Esophagus mucosa (tissue), 1 donor: ENCODE results near the gene NUDT19. TPM values are rescaled to one million over a fixed set of nuclear protein-coding genes. Genes with fewer than 3 reads are reported as not detected.
"Not testable (repeated sequence)": the region's sequence is repeated elsewhere in the genome, so short reads cannot be mapped to it uniquely, and the experiment has no call there.

Experiments
- ATAC-seq: fragments of 200-7000 bp; cut with Tn5 transposase; one replicate; pipeline ENCODE4 v1.9.1; 2020
- total RNA-seq: library from RNA; stranded (reverse); gene quantifications from one replicate; pipeline ENCODE4 v1.2.4, GENCODE V29; 2023
- donor health status: DM: yes; HTN: yes; CAD: no.

The NUDT19 gene
- total RNA-seq = 13.4 TPM

GRCh38 chr19:32691291-32691951 lies at the start of gene NUDT19:
Gene NUDT19, plus strand, starts transcription at chr19:32691821. Its CDS starts 140 bp downstream, at chr19:32691961.
- peak; percentile 90 for ATAC-seq

- no peak for ATAC-seq
Measured at GRCh38 chr19:32642771-32643170, 48.9 kb upstream of the NUDT19 start.

GRCh38 chr19:32646556-32646955 lies 45.1 kb upstream of the NUDT19 start:
- no peak for ATAC-seq

DNA sequence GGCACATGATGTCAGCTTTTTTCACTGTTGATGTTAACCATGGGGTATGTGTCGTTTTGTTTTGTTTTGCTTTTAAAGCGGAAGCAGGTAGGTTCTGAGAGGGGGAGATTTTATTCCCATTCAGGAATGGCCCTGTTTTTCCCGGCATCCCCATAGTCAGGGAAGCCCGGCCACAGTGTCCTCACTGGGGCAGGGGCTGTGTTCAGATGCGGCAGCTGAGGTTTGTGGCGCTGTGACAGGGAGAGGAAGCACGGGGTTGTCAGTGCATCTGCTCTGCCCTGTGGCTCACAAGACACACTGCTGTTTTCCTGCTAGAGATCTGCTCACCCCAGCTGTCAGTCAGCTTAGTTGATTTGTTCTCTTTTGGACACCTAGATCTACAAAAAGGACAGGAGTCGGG lies 44.3 kb upstream of the NUDT19 start:
- ATAC-seq = no peak

- no peak for ATAC-seq
Measured at GRCh38 chr19:32649751-32650150, 41.9 kb upstream of the NUDT19 start.

DNA sequence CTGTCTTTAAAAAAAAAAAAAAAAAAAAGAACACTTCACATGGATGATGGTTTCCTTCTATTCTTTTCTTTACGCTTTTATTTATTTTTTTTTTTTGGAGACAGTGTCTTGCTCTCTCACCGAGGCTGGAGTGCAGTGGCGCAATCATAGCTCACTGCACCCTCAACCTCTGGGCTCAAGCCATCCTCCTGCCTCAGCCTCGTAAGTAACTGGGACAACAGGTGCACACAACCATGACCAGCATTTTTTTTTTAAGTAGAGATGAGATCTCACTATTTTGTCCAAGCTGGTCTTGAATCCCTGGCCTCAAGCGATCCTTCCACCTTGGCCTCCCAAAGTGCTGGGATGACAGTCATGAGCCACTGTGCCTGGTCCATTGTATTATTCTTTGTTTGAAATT lies 41.0 kb upstream of the NUDT19 start:
- no peak for ATAC-seq

DNA sequence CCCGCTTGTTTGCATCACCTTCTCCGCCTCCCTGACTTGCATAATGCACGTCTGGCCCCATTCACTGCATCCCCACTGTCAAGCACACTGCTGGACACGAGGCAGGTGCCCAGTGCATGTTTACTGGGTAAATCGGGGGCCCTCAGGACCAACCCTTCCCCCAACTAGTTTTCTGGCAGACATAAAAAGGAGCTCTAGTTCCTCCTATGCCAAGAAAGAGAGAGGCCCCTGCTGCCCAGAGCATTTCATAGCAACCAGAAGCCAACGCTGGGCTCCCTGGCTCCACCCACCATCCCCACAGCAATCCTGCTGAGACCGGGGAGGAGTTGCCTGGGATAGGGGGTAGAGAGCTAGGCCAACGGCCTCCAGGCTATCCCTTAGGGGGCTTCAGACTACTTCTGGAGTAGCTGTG lies 39.9 kb upstream of the NUDT19 start:
- no peak for ATAC-seq

- ATAC-seq = not testable (repeated sequence)
Measured at GRCh38 chr19:32652331-32652730, 39.3 kb upstream of the NUDT19 start.

DNA sequence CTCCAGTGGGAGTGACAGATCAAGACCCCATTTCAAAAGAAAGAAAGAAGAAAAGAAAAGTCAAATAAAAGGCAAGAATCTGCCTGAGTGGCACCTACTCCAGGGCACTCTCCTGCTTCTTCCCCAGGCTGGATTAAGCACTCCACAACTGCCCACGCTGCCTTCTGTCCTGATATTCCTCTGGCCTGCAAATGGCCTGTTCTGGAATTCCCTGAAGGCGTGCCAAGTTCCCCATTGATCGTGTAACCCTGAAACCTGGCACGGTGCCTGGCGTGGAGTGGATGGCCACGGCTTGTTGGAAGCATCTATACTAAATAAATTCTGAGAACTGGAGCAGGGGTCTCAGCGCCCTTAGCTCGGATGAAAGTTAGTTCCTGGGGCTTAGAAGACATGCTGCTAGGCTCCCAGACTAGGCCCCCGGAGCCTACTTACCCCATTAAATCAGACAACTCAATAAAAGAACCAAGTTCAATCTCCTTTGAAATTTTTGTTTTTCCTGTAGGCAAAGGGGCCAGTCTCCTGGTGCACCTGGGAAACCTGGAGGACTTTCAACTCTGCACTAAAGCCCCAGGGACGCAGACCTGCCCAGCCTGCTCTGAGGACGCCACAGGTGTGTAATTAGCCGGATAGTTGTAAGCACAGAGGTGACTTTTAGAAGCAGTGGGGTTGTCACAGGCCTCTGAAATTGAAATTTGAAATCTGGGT lies 38.6 kb upstream of the NUDT19 start:
- no peak for ATAC-seq

DNA sequence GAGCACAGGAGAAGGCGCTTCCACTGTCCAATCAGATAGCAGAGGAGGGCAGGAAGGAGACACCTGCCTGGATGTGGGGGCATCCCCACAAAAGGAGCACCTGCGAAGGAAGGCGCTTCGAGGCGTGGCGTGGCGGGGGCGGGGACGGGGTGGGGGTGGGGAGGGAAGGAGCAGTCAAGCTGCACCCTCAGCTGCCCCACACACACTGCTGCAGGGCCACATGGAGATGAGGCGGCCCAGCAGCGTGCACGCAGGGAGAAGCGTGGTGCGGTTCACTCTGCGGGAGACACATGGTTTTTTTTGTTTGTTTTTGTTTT lies 38.1 kb upstream of the NUDT19 start:
- no peak for ATAC-seq

- not testable (repeated sequence) for ATAC-seq
Measured at GRCh38 chr19:32656379-32656778, 35.2 kb upstream of the NUDT19 start.

- no peak for ATAC-seq
Measured at GRCh38 chr19:32658075-32658474, 33.5 kb upstream of the NUDT19 start.

DNA sequence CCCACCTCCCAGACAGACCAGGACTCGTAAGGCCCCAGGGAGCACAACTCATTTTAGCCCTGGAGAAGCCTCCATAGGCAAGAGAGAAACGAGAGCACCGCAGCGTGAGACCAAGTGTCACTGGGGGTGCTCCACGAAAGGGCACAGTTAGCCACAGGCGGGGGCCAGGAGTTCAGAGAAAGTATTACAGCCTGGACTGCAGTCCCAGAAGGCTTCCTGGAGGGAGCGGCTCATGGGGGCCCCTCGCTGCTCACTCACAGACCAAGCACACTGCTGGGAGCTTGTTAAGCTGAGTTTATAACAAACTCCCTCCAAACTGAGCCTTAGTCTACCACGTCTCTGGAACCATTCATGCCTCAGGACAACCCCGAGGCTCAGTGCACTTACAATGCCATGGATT lies 33.1 kb upstream of the NUDT19 start:
- no peak for ATAC-seq

DNA sequence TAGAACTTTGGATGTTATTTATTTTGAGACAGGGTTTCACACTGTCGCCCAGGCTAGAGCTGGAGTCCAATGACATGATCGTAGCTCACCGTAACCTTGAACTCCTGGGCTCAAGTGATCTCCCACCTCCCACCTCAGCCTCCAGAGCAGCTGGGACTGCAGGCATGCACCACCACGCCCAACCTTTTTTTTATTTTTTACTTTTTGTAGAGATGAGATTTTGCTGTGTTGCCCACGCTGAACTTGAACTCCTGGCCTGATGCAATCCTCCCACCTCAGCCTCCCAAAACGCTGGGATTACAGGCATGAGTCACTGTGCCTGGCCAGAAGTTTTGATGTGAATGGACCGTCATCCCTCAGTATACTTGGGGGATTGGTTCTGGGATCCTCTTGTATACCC lies 30.3 kb upstream of the NUDT19 start:
- no peak for ATAC-seq

DNA sequence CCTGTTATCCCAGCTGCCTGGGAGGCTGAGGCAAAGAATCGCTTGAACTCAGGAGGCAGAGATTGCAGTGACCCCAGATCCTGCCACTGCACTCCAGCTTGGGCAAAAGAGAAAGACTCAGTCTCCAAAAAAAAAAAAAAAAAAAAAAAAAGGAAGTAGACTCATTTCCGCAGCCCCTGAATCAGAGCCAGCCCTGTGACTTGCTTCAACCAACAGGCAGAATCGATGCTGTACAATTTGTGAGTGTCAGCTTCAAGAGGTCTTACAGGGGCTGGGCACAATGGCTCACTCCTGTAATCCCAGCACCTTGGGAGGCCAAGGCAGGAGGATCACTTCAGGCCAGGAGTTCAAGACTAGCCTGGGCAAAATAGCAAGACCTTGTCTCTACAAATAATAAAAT lies 29.4 kb upstream of the NUDT19 start:
- no peak for ATAC-seq

DNA sequence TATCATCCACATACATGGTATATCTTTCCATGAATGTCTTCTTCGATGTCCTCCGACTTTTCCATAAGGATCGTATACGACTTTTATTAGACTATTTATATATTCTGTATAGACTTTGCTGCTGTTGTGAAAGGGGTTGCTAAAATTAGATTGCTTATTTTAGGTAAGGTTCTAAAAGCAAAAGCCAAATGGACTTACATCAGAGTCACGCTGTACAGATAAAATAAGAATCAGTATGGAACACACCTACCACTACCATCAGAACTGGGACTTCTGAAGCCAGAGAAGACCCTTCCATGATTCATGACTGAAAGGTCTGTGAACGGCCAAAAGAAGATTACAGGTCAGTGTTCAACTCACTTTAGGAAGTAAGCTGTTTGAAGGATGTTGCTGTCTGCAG lies 25.5 kb upstream of the NUDT19 start:
- ATAC-seq = no peak

GRCh38 chr19:32669310-32669709 lies 22.3 kb upstream of the NUDT19 start:
- ATAC-seq = no peak

GRCh38 chr19:32671883-32672593 lies 19.6 kb upstream of the NUDT19 start:
- no peak for ATAC-seq

GRCh38 chr19:32672841-32673240 lies 18.8 kb upstream of the NUDT19 start:
- no peak for ATAC-seq

DNA sequence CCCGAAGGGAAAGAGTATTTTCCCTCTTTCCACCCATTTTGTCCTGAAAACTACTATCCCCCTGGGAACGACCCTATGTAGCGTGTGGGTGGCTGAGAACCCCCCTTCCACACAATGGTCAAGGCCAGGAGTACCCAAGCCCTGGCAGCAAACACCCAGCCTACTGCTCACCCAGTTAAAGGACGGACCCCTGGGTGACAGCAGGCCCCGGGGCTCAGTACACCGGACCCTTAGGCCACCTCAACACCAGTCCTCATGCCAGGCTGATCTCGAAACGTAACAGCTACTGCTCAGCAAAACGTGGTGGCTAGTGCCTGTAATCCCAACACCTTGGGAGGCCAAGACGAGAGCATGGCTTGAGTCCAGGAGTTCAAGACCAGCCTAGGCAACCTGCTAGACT lies 18.0 kb upstream of the NUDT19 start:
- no peak for ATAC-seq

DNA sequence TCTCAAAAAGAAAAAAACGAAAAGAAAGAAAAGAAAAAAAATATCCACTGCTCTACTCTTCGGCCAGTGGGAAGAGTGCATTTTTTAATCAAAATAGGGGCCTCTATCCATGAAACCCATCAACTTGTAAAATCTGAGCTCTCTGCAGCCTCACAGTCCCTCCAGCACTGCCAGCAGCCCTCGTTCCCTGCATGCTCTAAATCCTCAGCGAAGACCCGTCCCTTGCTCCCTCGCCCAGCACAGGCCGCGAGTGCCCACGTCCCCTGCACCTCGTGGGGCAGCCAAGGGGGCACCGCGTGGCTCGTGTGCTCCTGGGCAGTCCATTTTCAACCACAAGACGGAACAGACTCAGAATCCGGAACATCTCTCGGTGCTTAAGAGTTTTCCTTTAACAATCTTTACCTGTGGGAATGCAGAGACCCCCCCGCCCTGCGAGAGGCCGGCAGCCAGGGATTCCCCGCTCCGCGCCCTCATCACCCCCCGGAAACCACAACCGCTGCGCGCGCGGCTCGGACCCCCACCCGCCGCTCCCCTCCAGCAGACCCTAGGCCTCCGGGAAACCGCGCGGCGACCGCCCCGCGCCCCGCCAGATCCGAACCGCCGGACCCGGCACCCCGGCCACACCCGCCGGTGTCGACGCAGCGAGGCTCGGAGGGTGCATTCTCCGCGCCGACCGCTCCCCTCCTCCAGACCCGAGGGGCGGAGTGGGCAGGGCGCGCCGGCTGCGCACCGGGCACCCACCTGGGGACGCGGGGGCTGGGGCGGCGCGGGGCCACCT lies 17.3 kb upstream of the NUDT19 start:
- ATAC-seq = peak; percentile 5

- peak; percentile 98 for ATAC-seq
Measured at GRCh38 chr19:32674931-32675719, 16.5 kb upstream of the NUDT19 start, which contains the start of gene ANKRD27. Gene ANKRD27, minus strand, starts transcription at chr19:32675180. Its CDS starts 16,165 bp downstream, at chr19:32659015.
